ENCODE results near the gene LMF1. TPM values are rescaled to one million over a fixed set of nuclear protein-coding genes. Genes with fewer than 3 reads are reported as not detected.

The LMF1 gene
- total RNA-seq, 4 donors from 2014 or later: 23.2 to 97.8 (median 89.1) TPM

GRCh38 chr16:979147-979546 lies 8.4 kb upstream of the LMF1 start:
- Histone ChIP-seq H3K27ac (no peak overlapping the region), H3K36me3 (no peaks in the 10 kb centered on the region), H3K27me3 (peaks cover 6% of the 10 kb centered on the region), H3K4me3 (replicated peaks in 1 of 3) (no peak overlapping the region), H3K9me3 (no peaks in the 10 kb centered on the region), H3K4me1 (peaks cover 8 to 26% of the 10 kb centered on the region in 2 donors)
- WGBS, 2 donors: 88 to 93% methylated on average over 8 to 14 of the region's 14 CpGs
- DNase-seq: no peak
- TF ChIP-seq, protein P1, sequence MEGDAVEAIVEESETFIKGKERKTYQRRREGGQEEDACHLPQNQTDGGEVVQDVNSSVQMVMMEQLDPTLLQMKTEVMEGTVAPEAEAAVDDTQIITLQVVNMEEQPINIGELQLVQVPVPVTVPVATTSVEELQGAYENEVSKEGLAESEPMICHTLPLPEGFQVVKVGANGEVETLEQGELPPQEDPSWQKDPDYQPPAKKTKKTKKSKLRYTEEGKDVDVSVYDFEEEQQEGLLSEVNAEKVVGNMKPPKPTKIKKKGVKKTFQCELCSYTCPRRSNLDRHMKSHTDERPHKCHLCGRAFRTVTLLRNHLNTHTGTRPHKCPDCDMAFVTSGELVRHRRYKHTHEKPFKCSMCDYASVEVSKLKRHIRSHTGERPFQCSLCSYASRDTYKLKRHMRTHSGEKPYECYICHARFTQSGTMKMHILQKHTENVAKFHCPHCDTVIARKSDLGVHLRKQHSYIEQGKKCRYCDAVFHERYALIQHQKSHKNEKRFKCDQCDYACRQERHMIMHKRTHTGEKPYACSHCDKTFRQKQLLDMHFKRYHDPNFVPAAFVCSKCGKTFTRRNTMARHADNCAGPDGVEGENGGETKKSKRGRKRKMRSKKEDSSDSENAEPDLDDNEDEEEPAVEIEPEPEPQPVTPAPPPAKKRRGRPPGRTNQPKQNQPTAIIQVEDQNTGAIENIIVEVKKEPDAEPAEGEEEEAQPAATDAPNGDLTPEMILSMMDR (IDR thresholded peaks at IDR 0.05): no peak
- TF ChIP-seq POLR2A (IDR thresholded peaks at IDR 0.05): no peak
- intact Hi-C loops (cut with DNase I): no loop called here

GRCh38 chr16:978403-978802 lies 7.6 kb upstream of the LMF1 start:
- H3K4me1 ChIP-seq: peaks cover 8 to 32% of the 10 kb centered on the region in 2 donors
- TF ChIP-seq, protein P1 (IDR thresholded peaks at IDR 0.05): no peak
- DNase-seq: no peak
- peaks cover 6% of the 10 kb centered on the region for H3K27me3 ChIP-seq
- intact Hi-C loops (cut with DNase I): no loop called here
- no peaks in the 10 kb centered on the region for H3K36me3 ChIP-seq
- 84 to 95% methylated on average over 3 to 9 of the region's 9 CpGs for WGBS, 2 donors
- no peak overlapping the region for H3K27ac ChIP-seq
- no peaks in the 10 kb centered on the region for H3K9me3 ChIP-seq
- H3K4me3 ChIP-seq (replicated peaks in 1 of 3): no peak overlapping the region

GRCh38 chr16:977896-978295 lies 7.1 kb upstream of the LMF1 start:
- TF ChIP-seq POLR2A (IDR thresholded peaks at IDR 0.05): no peak
- TF ChIP-seq, protein P1 (IDR thresholded peaks at IDR 0.05): no peak
- Histone ChIP-seq H3K27ac (no peak overlapping the region), H3K36me3 (no peaks in the 10 kb centered on the region), H3K27me3 (peaks cover 6% of the 10 kb centered on the region), H3K4me1 (peaks cover 8 to 33% of the 10 kb centered on the region in 2 donors), H3K9me3 (no peaks in the 10 kb centered on the region), H3K4me3 (replicated peaks in 1 of 3) (no peak overlapping the region)
- WGBS, 2 donors: 98% methylated on average over 8 of the region's 8 CpGs
- DNase-seq: no peak
- intact Hi-C loops (cut with DNase I): no loop called here

GRCh38 chr16:977081-977701 lies 6.4 kb upstream of the LMF1 start:
- 76 to 84% methylated on average over 10 to 22 of the region's 28 CpGs for WGBS, 2 donors
- Histone ChIP-seq H3K36me3 (no peaks in the 10 kb centered on the region), H3K4me3 (replicated peaks in 1 of 3) (no peak overlapping the region), H3K9me3 (no peaks in the 10 kb centered on the region), H3K27me3 (peaks cover 6% of the 10 kb centered on the region), H3K4me1 (peaks cover 8 to 33% of the 10 kb centered on the region in 2 donors), H3K27ac (no peak overlapping the region)
- intact Hi-C loops (cut with DNase I): no loop called here
- no peak for DNase-seq
- TF ChIP-seq, protein P1 (IDR thresholded peaks at IDR 0.05): no peak
- TF ChIP-seq POLR2A (IDR thresholded peaks at IDR 0.05): no peak

DNA sequence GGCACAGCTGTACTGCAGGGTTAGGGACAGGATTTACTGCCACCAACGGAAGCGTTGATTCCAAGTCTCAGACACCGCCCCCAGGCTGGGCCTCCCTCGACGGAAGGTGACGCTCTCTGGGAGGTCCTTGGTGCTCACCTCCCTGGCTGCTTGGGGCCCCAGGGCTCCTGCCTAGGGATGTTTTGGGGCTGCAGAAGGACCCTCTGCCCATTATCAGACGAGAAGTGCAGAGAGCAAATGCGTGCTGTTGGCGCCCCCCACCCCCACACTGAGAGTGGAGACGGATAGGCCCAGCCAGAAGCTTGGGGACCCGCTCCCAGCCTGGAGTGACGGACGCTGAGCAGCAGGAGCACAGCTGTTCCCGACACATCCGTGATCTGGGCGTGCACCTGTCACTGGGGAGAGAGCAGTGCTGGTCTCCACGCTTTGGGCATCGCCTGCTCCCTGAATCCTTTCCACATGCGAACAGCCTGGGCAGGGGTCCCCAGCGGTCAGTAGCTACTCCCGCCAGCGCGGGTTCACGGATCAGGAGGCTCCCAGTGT lies 5.7 kb upstream of the LMF1 start:
- Histone ChIP-seq H3K4me3 (replicated peaks in 1 of 3) (no peak overlapping the region), H3K36me3 (no peaks in the 10 kb centered on the region), H3K27ac (no peak overlapping the region), H3K4me1 (peaks cover 8 to 28% of the 10 kb centered on the region in 2 donors), H3K9me3 (no peaks in the 10 kb centered on the region), H3K27me3 (peaks cover 6% of the 10 kb centered on the region)
- WGBS, 2 donors: 91 to 95% methylated on average over 13 to 16 of the region's 24 CpGs
- DNase-seq: no peak
- TF ChIP-seq POLR2A (IDR thresholded peaks at IDR 0.05): no peak
- TF ChIP-seq, protein P1 (IDR thresholded peaks at IDR 0.05): no peak
- intact Hi-C loops (cut with DNase I): no loop called here
